GM23338 (cell line): ENCODE results near the gene GSTP1. TPM values are rescaled to one million over a fixed set of nuclear protein-coding genes. Genes with fewer than 3 reads are reported as not detected.

Experiments used
- ATAC-seq: fragments of 200-7000 bp; cut with Tn5 transposase; 3 replicates; pipeline ENCODE4 v1.9.1; 2020
- DNase-seq: peaks from one replicate; pipeline ENCODE4 v3.0.0-alpha.2; 2015; ENCODE audit warnings: low spot score
- H2AFZ ChIP-seq: fragments of 200-600 bp; sonication (generic); 2 replicates; pipeline ENCODE4 v1.8.0; 2016; ENCODE audit warnings: antibody characterized with exemption, mild to moderate bottlenecking, moderate library complexity
- H3F3A ChIP-seq: fragments of 200-600 bp; sonication (generic); replicated peaks from 2 replicates; pipeline ENCODE4 v1.8.0; 2017; ENCODE audit warnings: antibody characterized with exemption, mixed run types, low read depth
- H3K27ac ChIP-seq: fragments of 200-600 bp; sonication (generic); 2 replicates; pipeline ENCODE4 v1.6.1; 2016; ENCODE audit warnings: low read depth
- H3K27me3 ChIP-seq: fragments of 200-600 bp; sonication (generic); 2 replicates; pipeline ENCODE4 v1.8.0; 2016; ENCODE audit warnings: mild to moderate bottlenecking, mixed run types, moderate library complexity; ENCODE audit not compliant: insufficient read depth
- H3K36me3 ChIP-seq: fragments of 200-600 bp; sonication (generic); 2 replicates; pipeline ENCODE4 v1.8.0; 2016; ENCODE audit warnings: mild to moderate bottlenecking; ENCODE audit not compliant: insufficient read depth
- H3K4me1 ChIP-seq: fragments of 200-600 bp; sonication (generic); 2 replicates; pipeline ENCODE4 v1.8.0; 2016; ENCODE audit warnings: mild to moderate bottlenecking, moderate library complexity; ENCODE audit not compliant: insufficient read depth
- H3K4me2 ChIP-seq: fragments of 200-600 bp; sonication (generic); 2 replicates; pipeline ENCODE4 v1.7.1; 2017; ENCODE audit warnings: mixed run types
- H3K4me3 ChIP-seq: fragments of 200-600 bp; sonication (generic); 2 replicates; pipeline ENCODE4 v1.6.1; 2016; ENCODE audit warnings: mixed run types
- H3K79me2 ChIP-seq: fragments of 200-600 bp; sonication (generic); replicated peaks from 2 replicates; pipeline ENCODE4 v1.8.0; 2017; ENCODE audit warnings: mild to moderate bottlenecking; ENCODE audit not compliant: insufficient read depth
- H3K9me2 ChIP-seq: fragments of 200-600 bp; sonication (generic); 2 replicates; pipeline ENCODE4 v1.8.0; 2017; ENCODE audit not compliant: insufficient read depth
- H4K20me1 ChIP-seq: fragments of 200-600 bp; sonication (generic); replicated peaks from 2 replicates; pipeline ENCODE4 v1.8.0; 2017; ENCODE audit warnings: mild to moderate bottlenecking; ENCODE audit not compliant: insufficient read depth
- H3K27ac Mint-ChIP-seq: 2 replicates; pipeline ENCODE4 v1.8.0; 2020; ENCODE audit warnings: inconsistent platforms, mild to moderate bottlenecking, moderate library complexity, mixed read lengths
- H3K27me3 Mint-ChIP-seq: 3 replicates; pipeline ENCODE4 v1.8.0; 2022; ENCODE audit warnings: low read depth, mild to moderate bottlenecking, moderate library complexity, mixed read lengths, inconsistent platforms; ENCODE audit not compliant: insufficient read depth, poor library complexity
- H3K36me3 Mint-ChIP-seq: 3 replicates; pipeline ENCODE4 v1.8.0; 2021; ENCODE audit warnings: low read depth, mild to moderate bottlenecking, inconsistent platforms, moderate library complexity, mixed read lengths
- H3K4me1 Mint-ChIP-seq: 3 replicates; pipeline ENCODE4 v1.8.0; 2020; ENCODE audit warnings: mild to moderate bottlenecking, inconsistent platforms, mixed read lengths
- H3K4me3 Mint-ChIP-seq: 3 replicates; pipeline ENCODE4 v1.8.0; 2021; ENCODE audit warnings: moderate library complexity, mild to moderate bottlenecking, inconsistent platforms, mixed read lengths
- H3K9me3 Mint-ChIP-seq: 3 replicates; pipeline ENCODE4 v1.8.0; 2020; ENCODE audit warnings: moderate library complexity, mild to moderate bottlenecking, inconsistent platforms, mixed read lengths
- CREB1 ChIP-seq: fragments of 250-450 bp; sonication (Bioruptor Pico); IDR thresholded peaks from 2 replicates; pipeline ENCODE4 v1.5.0; 2020; ENCODE audit warnings: low read depth, mild to moderate bottlenecking, moderate library complexity
- EZH2 ChIP-seq: fragments of 200-600 bp; sonication (generic); IDR thresholded peaks from one replicate; pipeline ENCODE4 v1.8.0; 2017; ENCODE audit warnings: antibody characterized with exemption, mild to moderate bottlenecking, low read depth; ENCODE audit not compliant: unreplicated experiment
- EZH2phosphoT487 ChIP-seq: fragments of 200-600 bp; sonication (generic); IDR thresholded peaks from one replicate; pipeline ENCODE4 v1.8.1; 2018; ENCODE audit warnings: antibody characterized with exemption; ENCODE audit not compliant: unreplicated experiment
- JUNB ChIP-seq: IDR thresholded peaks from one replicate; pipeline ENCODE4 v1.6.1; 2016; ENCODE audit warnings: antibody characterized with exemption; ENCODE audit not compliant: unreplicated experiment
- NANOG ChIP-seq: IDR thresholded peaks from 2 replicates; pipeline ENCODE4 v1.6.1; 2016; ENCODE audit warnings: antibody characterized with exemption, borderline replicate concordance
- POLR2AphosphoS5 ChIP-seq: IDR thresholded peaks from 2 replicates; pipeline ENCODE4 v1.6.1; 2016; ENCODE audit warnings: antibody characterized with exemption, low read depth
- STAT1 ChIP-seq: IDR thresholded peaks from one replicate; pipeline ENCODE4 v1.6.1; 2016; ENCODE audit warnings: antibody characterized with exemption; ENCODE audit not compliant: unreplicated experiment
- ZNF114 ChIP-seq: fragments of 250-450 bp; sonication (Bioruptor Pico); IDR thresholded peaks from 2 replicates; pipeline ENCODE4 v1.5.0; 2020; ENCODE audit warnings: mild to moderate bottlenecking, moderate library complexity
- ZNF331 ChIP-seq: fragments of 250-450 bp; sonication (Bioruptor Pico); IDR thresholded peaks from 2 replicates; pipeline ENCODE4 v1.5.0; 2020; ENCODE audit warnings: low read depth, mild to moderate bottlenecking, moderate library complexity
- polyA plus RNA-seq: library from polyadenylated mRNA; unstranded; fragments of >200 nt; fragmentation: Nextera tagmentation; extraction: Ambion mirVana; gene quantifications from 2 replicates; pipeline ENCODE4 v1.2.1, GENCODE V29; 2016
- total RNA-seq: library from RNA; depleted of rRNA; stranded (reverse); fragments of >200 nt; shearing (Covaris generic); gene quantifications from 2 replicates; pipeline ENCODE4 v1.2.3, GENCODE V29; 2014
- TF ChIP-seq, protein P1 (sequence below): IDR thresholded peaks from 2 replicates; pipeline ENCODE4 v1.6.1; 2016; ENCODE audit warnings: antibody characterized with exemption
- TF ChIP-seq, protein P2 (sequence below): IDR thresholded peaks from one replicate; pipeline ENCODE4 v1.6.1; 2018; ENCODE audit warnings: antibody characterized with exemption; ENCODE audit not compliant: unreplicated experiment
- TF ChIP-seq, protein P3 (sequence below): fragments of 250-450 bp; sonication (Bioruptor Pico); IDR thresholded peaks from 2 replicates; pipeline ENCODE4 v1.5.0; 2020; ENCODE audit warnings: mild to moderate bottlenecking, moderate library complexity
- TF ChIP-seq, protein P4 (sequence below), 2 experiments: fragments of 200-600 bp in 1 of 2; sonication (generic) in 1 of 2; conservative IDR thresholded peaks; 2 replicates each; pipeline versions ENCODE4 v1.5.1 to v1.6.1; 2016 to 2017; ENCODE audit warnings: antibody characterized with exemption in 2 of 2, low read depth in 2 of 2, mild to moderate bottlenecking in 2 of 2, moderate library complexity in 1 of 2

GSTP1 gene
- total and polyA plus RNA-seq, 2 experiments from 2014 or later = 1,776 to 1,881 TPM

DNA sequence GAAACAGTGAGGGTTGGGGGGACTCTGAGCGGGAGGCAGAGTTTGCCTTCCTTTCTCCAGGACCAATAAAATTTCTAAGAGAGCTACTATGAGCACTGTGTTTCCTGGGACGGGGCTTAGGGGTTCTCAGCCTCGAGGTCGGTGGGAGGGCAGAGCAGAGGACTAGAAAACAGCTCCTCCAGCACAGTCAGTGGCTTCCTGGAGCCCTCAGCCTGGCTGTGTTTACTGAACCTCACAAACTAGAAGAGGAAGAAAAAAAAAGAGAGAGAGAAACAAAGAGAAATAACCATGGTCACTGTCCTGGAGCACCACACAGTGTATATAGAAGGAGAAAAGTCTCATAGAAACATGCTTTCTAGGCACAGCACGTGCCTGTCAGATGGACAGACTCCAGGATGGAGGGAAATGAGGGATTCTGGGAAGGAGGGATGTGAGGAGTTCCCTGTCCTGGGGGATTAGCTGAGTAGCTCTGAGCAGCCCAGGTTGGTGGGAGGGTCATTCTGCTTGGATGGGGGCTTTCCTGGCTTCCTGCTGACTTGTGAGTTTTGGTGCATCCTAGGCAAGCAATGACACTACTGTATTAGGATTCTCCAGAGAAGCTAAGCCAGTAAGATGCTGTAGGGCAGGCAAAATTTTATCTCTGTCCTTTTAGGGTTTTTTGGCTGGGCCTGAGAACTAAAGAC is 3.1 kb downstream of the GSTP1 start:
- Histone ChIP-seq H3K9me2 (no peaks in the 10 kb centered on the region), H3K36me3 (peaks cover 11% of the 10 kb centered on the region; the same call in 1 of the 2 replicates), H3K4me1 (peaks cover 22% of the 10 kb centered on the region), H3F3A (peaks cover 23% of the 10 kb centered on the region), H3K27me3 (no peaks in the 10 kb centered on the region), H3K4me3 (no peak overlapping the region), H3K27ac (peak overlapping the region; percentile 45; the same call in 1 of the 2 replicates), H4K20me1 (peaks cover 17% of the 10 kb centered on the region; the same call in 1 of the 2 replicates), H2AFZ (no peak overlapping the region), H3K79me2 (peaks cover 27% of the 10 kb centered on the region), H3K4me2 (no peak overlapping the region)
- Mint-ChIP-seq H3K36me3 (peaks cover 50% of the 10 kb centered on the region), H3K27ac (no peak overlapping the region), H3K27me3 (peaks cover 25% of the 10 kb centered on the region), H3K4me1 (peaks cover 32% of the 10 kb centered on the region), H3K4me3 (peak overlapping the region; percentile 85), H3K9me3 (peaks cover 2% of the 10 kb centered on the region; the same call in 2 of the 3 replicates)
- no peak for TF ChIP-seq STAT1
- no peak for TF ChIP-seq ZNF114 (CRISPR knock-in tag)
- TF ChIP-seq, protein P1, sequence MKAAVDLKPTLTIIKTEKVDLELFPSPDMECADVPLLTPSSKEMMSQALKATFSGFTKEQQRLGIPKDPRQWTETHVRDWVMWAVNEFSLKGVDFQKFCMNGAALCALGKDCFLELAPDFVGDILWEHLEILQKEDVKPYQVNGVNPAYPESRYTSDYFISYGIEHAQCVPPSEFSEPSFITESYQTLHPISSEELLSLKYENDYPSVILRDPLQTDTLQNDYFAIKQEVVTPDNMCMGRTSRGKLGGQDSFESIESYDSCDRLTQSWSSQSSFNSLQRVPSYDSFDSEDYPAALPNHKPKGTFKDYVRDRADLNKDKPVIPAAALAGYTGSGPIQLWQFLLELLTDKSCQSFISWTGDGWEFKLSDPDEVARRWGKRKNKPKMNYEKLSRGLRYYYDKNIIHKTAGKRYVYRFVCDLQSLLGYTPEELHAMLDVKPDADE = no peak
- TF ChIP-seq, protein P2, sequence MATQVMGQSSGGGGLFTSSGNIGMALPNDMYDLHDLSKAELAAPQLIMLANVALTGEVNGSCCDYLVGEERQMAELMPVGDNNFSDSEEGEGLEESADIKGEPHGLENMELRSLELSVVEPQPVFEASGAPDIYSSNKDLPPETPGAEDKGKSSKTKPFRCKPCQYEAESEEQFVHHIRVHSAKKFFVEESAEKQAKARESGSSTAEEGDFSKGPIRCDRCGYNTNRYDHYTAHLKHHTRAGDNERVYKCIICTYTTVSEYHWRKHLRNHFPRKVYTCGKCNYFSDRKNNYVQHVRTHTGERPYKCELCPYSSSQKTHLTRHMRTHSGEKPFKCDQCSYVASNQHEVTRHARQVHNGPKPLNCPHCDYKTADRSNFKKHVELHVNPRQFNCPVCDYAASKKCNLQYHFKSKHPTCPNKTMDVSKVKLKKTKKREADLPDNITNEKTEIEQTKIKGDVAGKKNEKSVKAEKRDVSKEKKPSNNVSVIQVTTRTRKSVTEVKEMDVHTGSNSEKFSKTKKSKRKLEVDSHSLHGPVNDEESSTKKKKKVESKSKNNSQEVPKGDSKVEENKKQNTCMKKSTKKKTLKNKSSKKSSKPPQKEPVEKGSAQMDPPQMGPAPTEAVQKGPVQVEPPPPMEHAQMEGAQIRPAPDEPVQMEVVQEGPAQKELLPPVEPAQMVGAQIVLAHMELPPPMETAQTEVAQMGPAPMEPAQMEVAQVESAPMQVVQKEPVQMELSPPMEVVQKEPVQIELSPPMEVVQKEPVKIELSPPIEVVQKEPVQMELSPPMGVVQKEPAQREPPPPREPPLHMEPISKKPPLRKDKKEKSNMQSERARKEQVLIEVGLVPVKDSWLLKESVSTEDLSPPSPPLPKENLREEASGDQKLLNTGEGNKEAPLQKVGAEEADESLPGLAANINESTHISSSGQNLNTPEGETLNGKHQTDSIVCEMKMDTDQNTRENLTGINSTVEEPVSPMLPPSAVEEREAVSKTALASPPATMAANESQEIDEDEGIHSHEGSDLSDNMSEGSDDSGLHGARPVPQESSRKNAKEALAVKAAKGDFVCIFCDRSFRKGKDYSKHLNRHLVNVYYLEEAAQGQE = no peak
- TF ChIP-seq, protein P3, sequence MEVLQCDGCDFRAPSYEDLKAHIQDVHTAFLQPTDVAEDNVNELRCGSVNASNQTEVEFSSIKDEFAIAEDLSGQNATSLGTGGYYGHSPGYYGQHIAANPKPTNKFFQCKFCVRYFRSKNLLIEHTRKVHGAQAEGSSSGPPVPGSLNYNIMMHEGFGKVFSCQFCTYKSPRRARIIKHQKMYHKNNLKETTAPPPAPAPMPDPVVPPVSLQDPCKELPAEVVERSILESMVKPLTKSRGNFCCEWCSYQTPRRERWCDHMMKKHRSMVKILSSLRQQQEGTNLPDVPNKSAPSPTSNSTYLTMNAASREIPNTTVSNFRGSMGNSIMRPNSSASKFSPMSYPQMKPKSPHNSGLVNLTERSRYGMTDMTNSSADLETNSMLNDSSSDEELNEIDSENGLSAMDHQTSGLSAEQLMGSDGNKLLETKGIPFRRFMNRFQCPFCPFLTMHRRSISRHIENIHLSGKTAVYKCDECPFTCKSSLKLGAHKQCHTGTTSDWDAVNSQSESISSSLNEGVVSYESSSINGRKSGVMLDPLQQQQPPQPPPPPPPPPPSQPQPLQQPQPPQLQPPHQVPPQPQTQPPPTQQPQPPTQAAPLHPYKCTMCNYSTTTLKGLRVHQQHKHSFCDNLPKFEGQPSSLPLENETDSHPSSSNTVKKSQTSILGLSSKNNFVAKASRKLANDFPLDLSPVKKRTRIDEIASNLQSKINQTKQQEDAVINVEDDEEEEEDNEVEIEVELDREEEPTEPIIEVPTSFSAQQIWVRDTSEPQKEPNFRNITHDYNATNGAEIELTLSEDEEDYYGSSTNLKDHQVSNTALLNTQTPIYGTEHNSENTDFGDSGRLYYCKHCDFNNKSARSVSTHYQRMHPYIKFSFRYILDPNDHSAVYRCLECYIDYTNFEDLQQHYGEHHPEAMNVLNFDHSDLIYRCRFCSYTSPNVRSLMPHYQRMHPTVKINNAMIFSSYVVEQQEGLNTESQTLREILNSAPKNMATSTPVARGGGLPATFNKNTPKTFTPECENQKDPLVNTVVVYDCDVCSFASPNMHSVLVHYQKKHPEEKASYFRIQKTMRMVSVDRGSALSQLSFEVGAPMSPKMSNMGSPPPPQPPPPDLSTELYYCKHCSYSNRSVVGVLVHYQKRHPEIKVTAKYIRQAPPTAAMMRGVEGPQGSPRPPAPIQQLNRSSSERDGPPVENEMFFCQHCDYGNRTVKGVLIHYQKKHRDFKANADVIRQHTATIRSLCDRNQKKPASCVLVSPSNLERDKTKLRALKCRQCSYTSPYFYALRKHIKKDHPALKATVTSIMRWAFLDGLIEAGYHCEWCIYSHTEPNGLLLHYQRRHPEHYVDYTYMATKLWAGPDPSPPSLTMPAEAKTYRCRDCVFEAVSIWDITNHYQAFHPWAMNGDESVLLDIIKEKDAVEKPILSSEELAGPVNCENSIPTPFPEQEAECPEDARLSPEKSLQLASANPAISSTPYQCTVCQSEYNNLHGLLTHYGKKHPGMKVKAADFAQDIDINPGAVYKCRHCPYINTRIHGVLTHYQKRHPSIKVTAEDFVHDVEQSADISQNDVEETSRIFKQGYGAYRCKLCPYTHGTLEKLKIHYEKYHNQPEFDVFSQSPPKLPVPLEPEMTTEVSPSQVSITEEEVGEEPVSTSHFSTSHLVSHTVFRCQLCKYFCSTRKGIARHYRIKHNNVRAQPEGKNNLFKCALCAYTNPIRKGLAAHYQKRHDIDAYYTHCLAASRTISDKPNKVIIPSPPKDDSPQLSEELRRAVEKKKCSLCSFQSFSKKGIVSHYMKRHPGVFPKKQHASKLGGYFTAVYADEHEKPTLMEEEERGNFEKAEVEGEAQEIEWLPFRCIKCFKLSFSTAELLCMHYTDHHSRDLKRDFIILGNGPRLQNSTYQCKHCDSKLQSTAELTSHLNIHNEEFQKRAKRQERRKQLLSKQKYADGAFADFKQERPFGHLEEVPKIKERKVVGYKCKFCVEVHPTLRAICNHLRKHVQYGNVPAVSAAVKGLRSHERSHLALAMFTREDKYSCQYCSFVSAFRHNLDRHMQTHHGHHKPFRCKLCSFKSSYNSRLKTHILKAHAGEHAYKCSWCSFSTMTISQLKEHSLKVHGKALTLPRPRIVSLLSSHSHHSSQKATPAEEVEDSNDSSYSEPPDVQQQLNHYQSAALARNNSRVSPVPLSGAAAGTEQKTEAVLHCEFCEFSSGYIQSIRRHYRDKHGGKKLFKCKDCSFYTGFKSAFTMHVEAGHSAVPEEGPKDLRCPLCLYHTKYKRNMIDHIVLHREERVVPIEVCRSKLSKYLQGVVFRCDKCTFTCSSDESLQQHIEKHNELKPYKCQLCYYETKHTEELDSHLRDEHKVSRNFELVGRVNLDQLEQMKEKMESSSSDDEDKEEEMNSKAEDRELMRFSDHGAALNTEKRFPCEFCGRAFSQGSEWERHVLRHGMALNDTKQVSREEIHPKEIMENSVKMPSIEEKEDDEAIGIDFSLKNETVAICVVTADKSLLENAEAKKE = no peak
- no peak for TF ChIP-seq POLR2AphosphoS5
- no peak for TF ChIP-seq CREB1 (CRISPR knock-in tag)
- no peak for TF ChIP-seq ZNF331 (CRISPR knock-in tag)
- TF ChIP-seq, protein P4, sequence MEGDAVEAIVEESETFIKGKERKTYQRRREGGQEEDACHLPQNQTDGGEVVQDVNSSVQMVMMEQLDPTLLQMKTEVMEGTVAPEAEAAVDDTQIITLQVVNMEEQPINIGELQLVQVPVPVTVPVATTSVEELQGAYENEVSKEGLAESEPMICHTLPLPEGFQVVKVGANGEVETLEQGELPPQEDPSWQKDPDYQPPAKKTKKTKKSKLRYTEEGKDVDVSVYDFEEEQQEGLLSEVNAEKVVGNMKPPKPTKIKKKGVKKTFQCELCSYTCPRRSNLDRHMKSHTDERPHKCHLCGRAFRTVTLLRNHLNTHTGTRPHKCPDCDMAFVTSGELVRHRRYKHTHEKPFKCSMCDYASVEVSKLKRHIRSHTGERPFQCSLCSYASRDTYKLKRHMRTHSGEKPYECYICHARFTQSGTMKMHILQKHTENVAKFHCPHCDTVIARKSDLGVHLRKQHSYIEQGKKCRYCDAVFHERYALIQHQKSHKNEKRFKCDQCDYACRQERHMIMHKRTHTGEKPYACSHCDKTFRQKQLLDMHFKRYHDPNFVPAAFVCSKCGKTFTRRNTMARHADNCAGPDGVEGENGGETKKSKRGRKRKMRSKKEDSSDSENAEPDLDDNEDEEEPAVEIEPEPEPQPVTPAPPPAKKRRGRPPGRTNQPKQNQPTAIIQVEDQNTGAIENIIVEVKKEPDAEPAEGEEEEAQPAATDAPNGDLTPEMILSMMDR (conservative IDR thresholded peaks at IDR 0.05; ENCODE audit: low read depth in 2 of 2) = no peak
- no peak for TF ChIP-seq EZH2
- no peak for TF ChIP-seq EZH2phosphoT487
- no peak for TF ChIP-seq JUNB
- no peak for TF ChIP-seq NANOG
- ATAC-seq (no peak), DNase-seq (no peak)
